ENCODE results near the gene SAMM50.

The SAMM50 gene

GRCh38 chr22:44019416-44019815, 64.2 kb downstream of the SAMM50 start:
- Histone ChIP-seq H3K27ac (ENCODE audit: low read depth, low read length) (no peak overlapping the region), H3K9me3 (ENCODE audit: insufficient read depth, low read length) (no peaks in the 10 kb centered on the region), H3K9me2 (replicated peaks; ENCODE audit: insufficient read depth, low read length) (no peaks in the 10 kb centered on the region), H3K36me3 (ENCODE audit: low read length) (no peaks in the 10 kb centered on the region), H3K79me2 (ENCODE audit: insufficient read depth, low read length) (no peaks in the 10 kb centered on the region), H3K27me3 (ENCODE audit: low read length) (no peaks in the 10 kb centered on the region), H4K20me1 (ENCODE audit: low read depth, low read length) (no peaks in the 10 kb centered on the region), H2AFZ (ENCODE audit: low read depth, low read length, severe bottlenecking) (no peak overlapping the region), H3K4me3 (ENCODE audit: insufficient read depth, low read length, poor library complexity, severe bottlenecking) (no peak overlapping the region), H3F3A (ENCODE audit: insufficient read depth) (no peaks in the 10 kb centered on the region), H3K9ac (ENCODE audit: low read length) (no peak overlapping the region), H3K4me2 (ENCODE audit: low read depth, low read length, poor library complexity, severe bottlenecking) (no peak overlapping the region)
- no peak for TF ChIP-seq CTCF (IDR thresholded peaks at IDR 0.05; ENCODE audit: insufficient read depth, low read length, poor library complexity, severe bottlenecking)
- TF ChIP-seq EZH2phosphoT487 (conservative IDR thresholded peaks at IDR 0.05; ENCODE audit: low read length) = no peak

- Histone ChIP-seq H3K79me2 (ENCODE audit: insufficient read depth, low read length) (no peaks in the 10 kb centered on the region), H2AFZ (ENCODE audit: low read depth, low read length, severe bottlenecking) (no peak overlapping the region), H3K4me3 (ENCODE audit: insufficient read depth, low read length, poor library complexity, severe bottlenecking) (no peak overlapping the region), H3F3A (ENCODE audit: insufficient read depth) (no peaks in the 10 kb centered on the region), H3K9me2 (replicated peaks; ENCODE audit: insufficient read depth, low read length) (no peaks in the 10 kb centered on the region), H3K27me3 (ENCODE audit: low read length) (no peaks in the 10 kb centered on the region), H3K4me2 (ENCODE audit: low read depth, low read length, poor library complexity, severe bottlenecking) (no peak overlapping the region), H3K9ac (ENCODE audit: low read length) (no peak overlapping the region), H3K9me3 (ENCODE audit: insufficient read depth, low read length) (no peaks in the 10 kb centered on the region), H4K20me1 (ENCODE audit: low read depth, low read length) (no peaks in the 10 kb centered on the region), H3K36me3 (ENCODE audit: low read length) (no peaks in the 10 kb centered on the region), H3K27ac (ENCODE audit: low read depth, low read length) (no peak overlapping the region)
- no peak for TF ChIP-seq EZH2phosphoT487 (conservative IDR thresholded peaks at IDR 0.05; ENCODE audit: low read length)
- no peak for TF ChIP-seq CTCF (IDR thresholded peaks at IDR 0.05; ENCODE audit: insufficient read depth, low read length, poor library complexity, severe bottlenecking)
Observed at GRCh38 chr22:44019846-44020245, 64.6 kb downstream of the SAMM50 start.

- Histone ChIP-seq H3F3A (ENCODE audit: insufficient read depth) (no peaks in the 10 kb centered on the region), H3K79me2 (ENCODE audit: insufficient read depth, low read length) (no peaks in the 10 kb centered on the region), H3K27ac (ENCODE audit: low read depth, low read length) (no peak overlapping the region), H2AFZ (ENCODE audit: low read depth, low read length, severe bottlenecking) (no peak overlapping the region), H4K20me1 (ENCODE audit: low read depth, low read length) (no peaks in the 10 kb centered on the region), H3K9ac (ENCODE audit: low read length) (no peak overlapping the region), H3K27me3 (ENCODE audit: low read length) (no peaks in the 10 kb centered on the region), H3K4me3 (ENCODE audit: insufficient read depth, low read length, poor library complexity, severe bottlenecking) (no peak overlapping the region), H3K4me2 (ENCODE audit: low read depth, low read length, poor library complexity, severe bottlenecking) (no peak overlapping the region), H3K9me3 (ENCODE audit: insufficient read depth, low read length) (no peaks in the 10 kb centered on the region), H3K36me3 (ENCODE audit: low read length) (no peaks in the 10 kb centered on the region), H3K9me2 (replicated peaks; ENCODE audit: insufficient read depth, low read length) (no peaks in the 10 kb centered on the region)
- TF ChIP-seq EZH2phosphoT487 (conservative IDR thresholded peaks at IDR 0.05; ENCODE audit: low read length) (no peak), CTCF (IDR thresholded peaks at IDR 0.05; ENCODE audit: insufficient read depth, low read length, poor library complexity, severe bottlenecking) (no peak)
Observed at GRCh38 chr22:44020981-44021380, 65.7 kb downstream of the SAMM50 start.

Data from SU-DHL-6 (cell line).